Measurements from ENCODE around the gene LIPF.
"Not testable (repeated sequence)": the region's sequence is repeated elsewhere in the genome, so short reads cannot be mapped to it uniquely, and the experiment has no call there.

Gene LIPF

GRCh38 chr10:88659725-88660597, 4.3 kb upstream of the LIPF start:
- DNase-seq (no peak), ATAC-seq (replicated peaks) (no peak)
- H3K27me3 Mint-ChIP-seq: no peaks in the 10 kb centered on the region
- H3K4me1 Mint-ChIP-seq: no peaks in the 10 kb centered on the region
- no peak overlapping the region for H3K27ac Mint-ChIP-seq
- H3K36me3 Mint-ChIP-seq: no peaks in the 10 kb centered on the region
- no peak overlapping the region for H3K4me3 Mint-ChIP-seq
- H3K9me3 Mint-ChIP-seq: peaks cover 2 to 3% of the 10 kb centered on the region in 2 donors

GRCh38 chr10:88660598-88660884, 3.7 kb upstream of the LIPF start:
- Mint-ChIP-seq H3K36me3 (no peaks in the 10 kb centered on the region), H3K27me3 (no peaks in the 10 kb centered on the region), H3K9me3 (peaks cover 2 to 3% of the 10 kb centered on the region in 2 donors), H3K27ac (no peak overlapping the region), H3K4me3 (no peak overlapping the region), H3K4me1 (no peaks in the 10 kb centered on the region)
- ATAC-seq (replicated peaks) (no peak), DNase-seq (no peak)

- H3K27ac Mint-ChIP-seq: no peak overlapping the region
- H3K4me3 Mint-ChIP-seq: no peak overlapping the region
- H3K9me3 Mint-ChIP-seq: peaks cover 2 to 3% of the 10 kb centered on the region in 2 donors
- no peaks in the 10 kb centered on the region for H3K27me3 Mint-ChIP-seq
- H3K36me3 Mint-ChIP-seq: no peaks in the 10 kb centered on the region
- no peaks in the 10 kb centered on the region for H3K4me1 Mint-ChIP-seq
- ATAC-seq (replicated peaks) (no peak), DNase-seq (no peak)
Measured at GRCh38 chr10:88661018-88661417, 3.2 kb upstream of the LIPF start.

GRCh38 chr10:88661577-88661976, 2.7 kb upstream of the LIPF start:
- ATAC-seq (replicated peaks) (no peak), DNase-seq (no peak)
- H3K4me3 Mint-ChIP-seq: no peak overlapping the region
- no peaks in the 10 kb centered on the region for H3K27me3 Mint-ChIP-seq
- H3K9me3 Mint-ChIP-seq: peaks cover 2 to 3% of the 10 kb centered on the region in 2 donors
- H3K4me1 Mint-ChIP-seq: no peaks in the 10 kb centered on the region
- no peak overlapping the region for H3K27ac Mint-ChIP-seq
- H3K36me3 Mint-ChIP-seq: no peaks in the 10 kb centered on the region

- H3K27ac Mint-ChIP-seq; H3K27me3 Mint-ChIP-seq; ATAC-seq (replicated peaks); H3K36me3 Mint-ChIP-seq; DNase-seq; H3K9me3 Mint-ChIP-seq; H3K4me3 Mint-ChIP-seq; H3K4me1 Mint-ChIP-seq: not testable (repeated sequence)
Measured at GRCh38 chr10:88663153-88663552, 1.1 kb upstream of the LIPF start.

GRCh38 chr10:88668465-88668864, 4.2 kb downstream of the LIPF start:
- no peaks in the 10 kb centered on the region for H3K27me3 Mint-ChIP-seq
- DNase-seq: no peak
- no peak overlapping the region for H3K27ac Mint-ChIP-seq
- H3K4me3 Mint-ChIP-seq: no peak overlapping the region
- H3K9me3 Mint-ChIP-seq: no peaks in the 10 kb centered on the region
- H3K4me1 Mint-ChIP-seq: peaks cover 3 to 6% of the 10 kb centered on the region in 2 donors
- no peak for ATAC-seq (replicated peaks)
- no peaks in the 10 kb centered on the region for H3K36me3 Mint-ChIP-seq

- no peaks in the 10 kb centered on the region for H3K36me3 Mint-ChIP-seq
- H3K27ac Mint-ChIP-seq: no peak overlapping the region
- ATAC-seq (replicated peaks) (peak; percentile 29 to 41), DNase-seq (no peak)
- H3K9me3 Mint-ChIP-seq: no peaks in the 10 kb centered on the region
- H3K4me1 Mint-ChIP-seq: peaks cover 3 to 6% of the 10 kb centered on the region in 2 donors
- H3K27me3 Mint-ChIP-seq: no peaks in the 10 kb centered on the region
- no peak overlapping the region for H3K4me3 Mint-ChIP-seq
Measured at GRCh38 chr10:88670497-88670896, 6.3 kb downstream of the LIPF start.

GRCh38 chr10:88672041-88672440, 7.8 kb downstream of the LIPF start:
- Mint-ChIP-seq H3K36me3 (no peaks in the 10 kb centered on the region), H3K4me1 (peaks cover 3 to 6% of the 10 kb centered on the region in 2 donors), H3K27ac (no peak overlapping the region), H3K9me3 (no peaks in the 10 kb centered on the region), H3K4me3 (no peak overlapping the region), H3K27me3 (no peaks in the 10 kb centered on the region)
- ATAC-seq (replicated peaks) (no peak), DNase-seq (no peak)

GRCh38 chr10:88676283-88677060, 12.2 kb downstream of the LIPF start:
- DNase-seq: no peak
- H3K36me3 Mint-ChIP-seq: no peaks in the 10 kb centered on the region
- no peak overlapping the region for H3K27ac Mint-ChIP-seq
- H3K27me3 Mint-ChIP-seq: no peaks in the 10 kb centered on the region
- no peak for ATAC-seq (replicated peaks)
- H3K4me3 Mint-ChIP-seq: no peak overlapping the region
- no peaks in the 10 kb centered on the region for H3K9me3 Mint-ChIP-seq
- H3K4me1 Mint-ChIP-seq: no peaks in the 10 kb centered on the region

- no peak for ATAC-seq (replicated peaks)
- DNase-seq: no peak
- no peaks in the 10 kb centered on the region for H3K36me3 Mint-ChIP-seq
- no peak overlapping the region for H3K27ac Mint-ChIP-seq
- H3K9me3 Mint-ChIP-seq: no peaks in the 10 kb centered on the region
- H3K4me1 Mint-ChIP-seq: no peaks in the 10 kb centered on the region
- no peaks in the 10 kb centered on the region for H3K27me3 Mint-ChIP-seq
- no peak overlapping the region for H3K4me3 Mint-ChIP-seq
Measured at GRCh38 chr10:88680958-88681357, 16.7 kb downstream of the LIPF start.

- Mint-ChIP-seq H3K27me3 (no peaks in the 10 kb centered on the region), H3K36me3 (no peaks in the 10 kb centered on the region), H3K9me3 (no peaks in the 10 kb centered on the region), H3K4me3 (no peak overlapping the region), H3K27ac (no peak overlapping the region), H3K4me1 (no peaks in the 10 kb centered on the region)
- DNase-seq (no peak), ATAC-seq (replicated peaks) (no peak)
Measured at GRCh38 chr10:88682491-88682890, 18.2 kb downstream of the LIPF start.

- ATAC-seq (replicated peaks) (no peak), DNase-seq (no peak)
- no peaks in the 10 kb centered on the region for H3K4me1 Mint-ChIP-seq
- no peak overlapping the region for H3K27ac Mint-ChIP-seq
- H3K4me3 Mint-ChIP-seq: no peak overlapping the region
- no peaks in the 10 kb centered on the region for H3K36me3 Mint-ChIP-seq
- no peaks in the 10 kb centered on the region for H3K27me3 Mint-ChIP-seq
- H3K9me3 Mint-ChIP-seq: no peaks in the 10 kb centered on the region
Measured at GRCh38 chr10:88687853-88688467, 23.7 kb downstream of the LIPF start.

- Mint-ChIP-seq H3K9me3 (no peaks in the 10 kb centered on the region), H3K27me3 (no peaks in the 10 kb centered on the region), H3K36me3 (no peaks in the 10 kb centered on the region), H3K27ac (no peak overlapping the region), H3K4me1 (no peaks in the 10 kb centered on the region), H3K4me3 (no peak overlapping the region)
- DNase-seq (no peak), ATAC-seq (replicated peaks) (no peak)
Measured at GRCh38 chr10:88689366-88689765, 25.1 kb downstream of the LIPF start.

GRCh38 chr10:88693392-88694020, 29.3 kb downstream of the LIPF start:
- Mint-ChIP-seq H3K9me3 (no peaks in the 10 kb centered on the region), H3K36me3 (no peaks in the 10 kb centered on the region), H3K27ac (no peak overlapping the region), H3K27me3 (peaks cover 0 to 5% of the 10 kb centered on the region in 2 donors), H3K4me3 (no peak overlapping the region), H3K4me1 (no peaks in the 10 kb centered on the region)
- no peak for ATAC-seq (replicated peaks)
- no peak for DNase-seq
